Measurements from ENCODE around the gene PSMD14. TPM values are rescaled to one million over a fixed set of nuclear protein-coding genes. Genes with fewer than 3 reads are reported as not detected.

PSMD14 gene
- total RNA-seq, 2 donors from 2014 or later = 35.6 to 58.6 TPM

GRCh38 chr2:161436411-161436810 lies 128.2 kb downstream of the PSMD14 start:
- H3K4me1 ChIP-seq = no peaks in the 10 kb centered on the region
- no peak for TF ChIP-seq CTCF (IDR thresholded peaks at IDR 0.05)
- no peaks in the 10 kb centered on the region for H3K36me3 ChIP-seq
- H3K9me3 ChIP-seq = no peaks in the 10 kb centered on the region
- no peak overlapping the region for H3K27ac ChIP-seq
- no peak overlapping the region for H3K9ac ChIP-seq (ENCODE audit: low read depth in 2 of 2, low read length in 2 of 2)
- no peak overlapping the region for H3K4me3 ChIP-seq
- no peaks in the 10 kb centered on the region for H3K27me3 ChIP-seq
- intact Hi-C loops (cut with DNase I) = no loop called here
- DNase-seq = no peak

GRCh38 chr2:161438598-161438997 lies 130.4 kb downstream of the PSMD14 start:
- Histone ChIP-seq H3K27ac (no peak overlapping the region), H3K36me3 (no peaks in the 10 kb centered on the region), H3K9ac (ENCODE audit: low read depth in 2 of 2, low read length in 2 of 2) (no peak overlapping the region), H3K4me3 (no peak overlapping the region), H3K4me1 (no peaks in the 10 kb centered on the region), H3K9me3 (no peaks in the 10 kb centered on the region), H3K27me3 (no peaks in the 10 kb centered on the region)
- no peak for DNase-seq
- no peak for TF ChIP-seq CTCF (IDR thresholded peaks at IDR 0.05)
- intact Hi-C loops (cut with DNase I) = no loop called here

- Histone ChIP-seq H3K4me1 (no peaks in the 10 kb centered on the region), H3K4me3 (no peak overlapping the region), H3K9ac (ENCODE audit: low read depth in 2 of 2, low read length in 2 of 2) (no peak overlapping the region), H3K9me3 (no peaks in the 10 kb centered on the region), H3K36me3 (no peaks in the 10 kb centered on the region), H3K27ac (no peak overlapping the region), H3K27me3 (peaks cover 6% of the 10 kb centered on the region)
- no peak for TF ChIP-seq CTCF (IDR thresholded peaks at IDR 0.05)
- DNase-seq = no peak
- intact Hi-C loops (cut with DNase I) = no loop called here
Measured at GRCh38 chr2:161445097-161445496, 136.9 kb downstream of the PSMD14 start.

GRCh38 chr2:161448431-161448830 lies 140.2 kb downstream of the PSMD14 start:
- H3K27me3 ChIP-seq = peaks cover 6% of the 10 kb centered on the region
- no peak for DNase-seq
- no peak overlapping the region for H3K9ac ChIP-seq (ENCODE audit: low read depth in 2 of 2, low read length in 2 of 2)
- H3K4me3 ChIP-seq = no peak overlapping the region
- H3K27ac ChIP-seq = no peak overlapping the region
- intact Hi-C loops (cut with DNase I) = no loop called here
- TF ChIP-seq CTCF (IDR thresholded peaks at IDR 0.05) = no peak
- H3K9me3 ChIP-seq = no peaks in the 10 kb centered on the region
- H3K4me1 ChIP-seq = no peaks in the 10 kb centered on the region
- H3K36me3 ChIP-seq = no peaks in the 10 kb centered on the region

Other genes with a start within 250 kb of the PSMD14 start
- gene TANK, start 148.0 kb upstream of the PSMD14 start, total RNA-seq = 10 to 100 TPM; 47.4 to 60.7 TPM
- gene TBR1, start 107.9 kb downstream of the PSMD14 start, total RNA-seq = not detected

All from colonic mucosa (tissue), 4 donors.